NCI-H2171 (cell line): ENCODE results near the gene VTI1A.
A peak's percentile ranks its signal among the peaks of the same experiment; 100 is the strongest.

Experiments
- DNase-seq: peaks from one replicate; lab custom pipeline; 2025; lab: John Stamatoyannopoulos, UW

VTI1A gene

DNA sequence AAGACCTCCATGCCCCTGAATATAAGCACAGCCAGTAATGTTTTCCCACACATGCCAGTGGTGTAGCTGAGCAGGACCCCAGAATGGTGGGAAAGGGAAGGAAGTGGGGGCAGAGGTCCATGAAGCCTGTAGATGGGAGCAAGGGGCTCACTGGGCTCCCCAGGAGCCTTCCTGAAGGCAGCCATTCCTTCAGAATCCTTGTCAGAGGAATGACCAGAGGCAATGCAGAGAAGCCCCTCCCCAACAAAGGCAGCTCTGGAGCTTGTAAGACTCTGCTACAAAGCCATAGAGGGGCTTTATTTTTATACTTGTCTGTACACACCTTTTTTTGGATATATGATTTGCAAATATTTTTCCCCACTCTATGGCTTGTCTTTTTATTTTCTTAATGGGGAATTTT lies 338.1 kb downstream of the VTI1A start:
- DNase-seq: no peak

DNA sequence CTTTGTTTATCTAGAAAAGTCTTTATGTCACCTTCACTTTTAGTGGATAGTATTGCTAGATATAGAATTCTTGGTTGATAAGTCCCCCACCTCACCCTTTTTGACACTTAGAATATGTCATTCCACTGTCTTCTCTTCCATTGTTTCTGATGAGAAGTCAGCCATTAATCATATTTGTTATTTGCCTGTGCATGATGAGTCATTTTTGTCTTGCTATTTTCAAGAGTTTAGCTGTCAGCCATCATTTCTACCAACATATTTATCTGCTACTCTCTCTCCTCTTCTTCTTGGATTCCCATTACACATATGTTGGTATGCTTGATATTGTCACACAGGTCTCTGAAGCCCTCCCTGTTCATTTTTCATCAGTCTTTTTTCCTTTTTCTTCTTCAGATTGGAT lies 342.2 kb downstream of the VTI1A start:
- DNase-seq: no peak

DNA sequence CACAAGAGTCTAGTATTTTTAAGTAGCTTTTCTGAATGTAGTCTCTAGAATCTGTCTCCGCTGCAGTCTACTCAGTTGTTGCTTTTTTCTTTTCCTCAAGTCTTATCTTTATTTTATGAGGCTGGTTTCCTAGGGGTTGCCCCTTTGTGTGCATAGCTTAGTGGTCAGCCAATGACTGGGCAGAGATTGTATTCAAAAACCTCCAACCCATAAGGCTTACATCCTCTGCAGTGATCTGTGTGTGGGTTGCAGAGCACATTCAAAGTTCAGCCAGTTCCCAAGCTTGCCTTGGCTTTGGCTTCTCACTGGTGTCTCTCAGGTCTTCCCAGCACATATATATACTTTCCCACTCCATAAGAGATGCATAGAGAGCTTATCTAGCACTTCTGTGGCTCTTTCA lies 343.0 kb downstream of the VTI1A start:
- no peak for DNase-seq

DNA sequence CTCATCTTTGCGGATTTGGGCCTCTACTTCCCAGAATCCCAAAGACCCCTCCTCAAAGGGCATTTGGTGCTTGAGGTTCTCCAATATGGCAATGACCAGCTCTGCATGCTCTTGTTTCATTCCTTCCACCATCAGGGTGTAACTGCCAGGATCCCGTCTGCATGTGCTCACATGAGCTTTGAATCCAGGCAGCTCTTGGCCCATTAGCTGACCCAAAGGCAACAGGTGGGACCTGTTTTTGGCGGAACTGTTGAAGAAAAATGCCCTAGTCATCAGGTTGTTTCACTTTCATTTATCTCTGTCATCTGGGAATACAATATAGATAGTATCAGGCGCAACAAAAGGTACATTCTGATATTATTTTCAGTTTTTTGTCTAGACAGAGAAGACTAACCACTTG lies 343.9 kb downstream of the VTI1A start:
- DNase-seq: no peak

DNA sequence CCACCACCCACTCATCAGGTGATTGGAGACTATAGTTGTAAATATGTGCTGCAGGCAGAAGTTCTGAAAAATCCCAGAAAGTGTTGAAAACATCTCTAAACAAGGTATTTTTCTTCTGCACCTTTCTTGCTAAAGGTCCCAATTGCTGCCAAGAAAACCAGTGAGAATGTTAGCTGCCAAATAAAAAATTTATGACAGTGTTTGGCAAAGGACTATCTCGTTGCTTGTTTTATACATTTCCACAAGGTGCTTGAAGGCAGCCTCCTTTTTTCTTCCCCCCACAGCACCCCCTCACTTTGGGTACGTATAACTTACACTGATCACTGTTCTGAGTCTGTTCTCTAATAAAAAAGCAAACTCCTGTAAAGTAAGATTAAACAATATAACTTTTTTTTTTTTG lies 344.4 kb downstream of the VTI1A start:
- DNase-seq: no peak

DNA sequence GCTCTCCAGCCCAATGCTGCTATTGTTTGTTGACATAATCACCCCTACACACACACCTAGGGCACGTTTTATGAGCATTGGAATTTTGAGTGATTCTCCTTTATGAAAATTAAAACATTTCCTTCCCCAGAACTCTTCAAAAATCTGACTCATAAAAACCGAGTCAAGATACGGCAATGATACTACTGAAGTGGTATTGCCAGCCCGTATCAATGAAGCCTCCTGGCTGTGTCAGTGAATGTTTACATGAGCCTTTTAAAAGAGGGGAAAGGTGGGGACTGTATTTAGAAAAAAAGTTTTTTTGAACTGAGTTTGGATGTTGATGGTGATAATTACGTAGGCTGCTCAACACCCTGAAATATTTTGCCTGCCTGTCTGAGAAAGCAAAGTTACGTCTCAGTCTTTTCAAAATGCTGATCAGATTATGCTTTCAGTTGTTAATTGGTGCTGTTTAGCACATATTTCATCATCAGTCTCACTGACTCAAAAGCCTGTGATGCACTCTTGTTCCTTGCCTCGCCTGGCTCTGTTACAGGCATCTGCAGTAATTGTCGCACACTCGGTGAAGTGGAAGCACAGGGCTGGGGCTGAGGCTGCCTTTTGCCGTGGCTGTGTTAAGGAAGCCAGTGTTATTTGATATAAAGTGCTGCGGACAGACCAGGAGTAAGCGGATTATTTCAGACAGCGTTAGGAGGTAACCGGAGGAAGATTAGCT lies 345.6 kb downstream of the VTI1A start:
- peak; percentile 29 for DNase-seq

DNA sequence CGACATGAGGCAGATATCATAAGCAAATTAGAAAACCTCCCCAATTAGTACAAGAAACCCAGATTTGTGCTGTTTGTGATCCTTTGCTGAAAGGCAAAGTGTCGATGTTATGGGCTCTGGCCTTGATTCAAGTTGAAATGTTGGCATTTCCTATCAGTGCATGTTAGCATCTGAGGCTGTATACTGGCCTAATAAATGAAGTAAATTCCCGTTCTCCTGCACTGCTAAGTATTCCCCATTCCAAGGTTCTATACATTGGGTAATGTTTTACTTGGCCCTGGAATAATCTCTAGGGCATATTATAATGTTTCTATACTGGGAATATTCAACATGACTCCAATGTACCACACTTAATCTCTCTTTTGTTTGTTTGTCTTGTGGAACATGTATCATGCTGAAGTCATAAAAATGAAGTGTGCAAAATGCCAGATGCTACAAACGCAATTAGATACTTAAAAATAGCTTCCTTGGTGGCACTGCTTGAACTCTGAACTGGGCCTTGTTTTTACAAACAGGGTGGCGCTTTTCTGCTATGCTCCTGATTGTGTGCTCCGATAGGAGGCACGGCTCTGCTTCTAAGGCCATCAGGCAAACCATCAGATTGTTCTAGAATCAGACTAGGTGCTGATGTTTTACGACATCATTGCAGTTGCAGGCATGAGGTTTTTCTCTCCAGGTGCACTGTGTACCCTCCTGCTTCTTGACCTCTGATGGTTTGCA lies 346.3 kb downstream of the VTI1A start:
- DNase-seq: no peak

DNA sequence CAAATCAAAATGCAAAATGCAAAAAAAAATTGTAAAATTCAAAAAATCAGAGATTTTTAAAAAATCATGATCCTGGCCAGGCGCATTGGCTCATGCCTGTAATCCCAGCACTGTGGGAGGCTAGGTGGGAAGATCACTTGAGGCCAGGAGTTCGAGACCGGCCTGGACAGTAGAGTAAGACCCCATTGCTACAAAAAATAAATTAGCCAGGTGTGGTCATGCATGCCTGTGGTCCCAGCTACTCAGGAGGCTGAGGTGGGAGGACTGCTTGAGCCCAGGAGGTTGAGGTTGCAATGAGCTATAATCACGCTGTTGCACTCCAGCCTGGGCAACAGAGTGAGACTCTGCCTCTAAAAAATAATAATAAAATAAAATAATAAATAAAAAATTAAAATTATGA lies 347.2 kb downstream of the VTI1A start:
- DNase-seq: no peak

DNA sequence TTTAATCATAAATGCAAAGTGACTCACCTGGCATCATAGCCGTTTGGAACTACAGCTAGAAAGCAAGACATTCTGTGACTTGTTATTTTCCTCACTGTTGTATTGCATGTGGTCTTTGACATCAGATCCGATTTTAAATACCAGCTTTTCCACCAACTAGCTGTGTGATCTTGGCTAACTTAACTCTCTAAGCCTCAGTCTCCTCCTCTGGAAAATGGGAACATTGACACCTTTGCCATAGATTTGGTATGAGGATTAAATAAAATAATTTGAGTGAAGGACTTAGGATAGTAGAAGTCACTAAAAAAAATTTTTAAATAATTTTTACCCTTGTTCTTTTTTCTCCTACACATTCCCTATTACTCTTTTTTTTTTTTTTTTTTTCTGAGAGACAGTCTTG lies 348.1 kb downstream of the VTI1A start:
- DNase-seq: no peak

DNA sequence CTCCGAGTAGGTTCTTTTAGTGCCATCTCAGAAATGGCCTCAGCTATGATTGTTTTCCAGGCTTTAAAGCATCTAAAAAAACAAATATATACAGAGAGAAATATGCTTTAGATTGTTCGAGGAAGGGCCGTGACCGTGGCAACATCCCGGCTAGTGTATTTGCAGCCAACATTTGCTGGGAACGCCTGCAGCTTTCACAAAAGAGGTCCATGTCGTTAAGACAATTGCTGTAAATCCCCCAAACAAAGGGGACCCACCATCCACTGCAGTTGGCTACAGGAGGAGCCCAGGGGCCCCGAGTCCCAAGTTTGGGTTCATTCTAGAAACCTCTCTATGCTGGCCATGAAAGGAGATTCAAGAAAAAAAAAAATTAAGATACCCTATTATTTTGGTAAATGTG lies 350.2 kb downstream of the VTI1A start:
- no peak for DNase-seq

DNA sequence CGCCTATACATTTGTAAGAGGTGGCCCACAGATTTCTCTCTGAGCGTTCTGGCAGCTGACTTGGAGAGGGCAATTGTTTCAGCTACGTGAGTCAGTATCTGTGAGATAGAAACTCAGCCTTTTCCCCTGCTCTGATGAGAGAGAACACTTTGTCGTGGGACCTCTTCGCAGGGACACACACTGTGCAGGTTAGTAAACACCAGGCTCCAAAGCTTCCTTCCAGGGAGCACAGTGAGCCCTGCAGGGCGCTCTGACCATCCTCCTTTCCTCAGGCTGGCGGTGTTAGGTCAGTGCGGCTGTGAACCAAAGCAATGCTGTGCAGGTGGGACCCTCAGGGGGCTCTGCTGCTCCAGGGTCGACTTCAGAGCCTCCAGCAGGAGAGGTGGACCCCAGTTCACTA lies 350.8 kb downstream of the VTI1A start:
- no peak for DNase-seq

DNA sequence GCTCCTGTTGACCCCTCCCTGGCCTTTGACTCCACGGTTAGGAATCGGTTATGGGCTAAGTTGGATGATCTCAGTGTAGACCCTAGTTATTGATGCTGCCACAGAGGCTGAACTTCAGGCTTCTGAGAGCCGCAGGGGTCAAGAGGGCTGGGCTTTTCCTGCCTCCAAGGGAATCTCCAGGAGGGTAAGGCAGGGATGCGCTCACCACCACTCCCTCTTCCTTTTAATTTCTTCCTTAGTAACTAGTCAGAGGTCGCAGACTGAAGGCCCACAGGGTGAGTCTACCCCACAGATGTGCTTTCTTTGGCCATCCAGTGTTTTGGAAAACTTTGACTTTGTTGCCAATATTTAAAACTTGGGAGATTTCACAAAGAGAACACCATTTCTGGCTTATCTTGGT lies 352.0 kb downstream of the VTI1A start:
- DNase-seq: no peak

DNA sequence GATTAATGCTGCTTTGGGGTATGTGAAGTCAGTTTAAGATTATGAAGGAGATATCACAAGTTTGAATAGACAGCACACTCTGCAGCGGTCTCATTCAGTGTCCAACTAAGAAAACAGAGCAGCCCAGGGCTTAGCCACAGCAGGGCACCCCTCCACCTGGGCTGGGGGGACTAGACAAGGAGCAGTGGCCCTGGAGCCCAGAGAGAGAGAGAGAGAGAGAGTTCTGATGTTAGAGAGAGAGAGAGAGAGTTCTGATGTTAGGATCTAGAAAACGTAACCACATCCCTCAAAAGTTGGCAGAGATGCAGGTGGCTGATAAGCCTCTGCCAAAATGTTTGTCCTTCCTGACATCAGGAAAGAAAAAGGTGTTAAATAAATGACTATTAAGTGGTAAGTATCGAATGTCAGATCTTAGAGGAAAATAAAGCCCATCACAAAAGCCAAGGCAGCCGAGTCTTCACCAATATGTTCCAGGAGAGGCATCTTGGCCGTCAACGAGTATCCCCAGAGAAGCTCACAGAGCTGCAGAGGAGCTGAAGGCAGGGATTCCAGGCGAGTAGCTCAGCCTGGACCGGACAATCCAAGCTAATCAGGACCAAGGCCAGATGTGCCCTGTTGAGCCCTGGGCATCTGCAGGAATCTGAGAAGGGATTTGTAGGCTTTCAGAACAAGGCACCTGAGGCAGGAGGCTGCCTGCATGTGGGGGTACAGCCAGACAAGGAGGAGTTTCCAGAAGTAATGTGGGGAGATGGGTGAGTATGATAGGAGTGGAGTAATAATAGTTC lies 352.9 kb downstream of the VTI1A start:
- DNase-seq: no peak

DNA sequence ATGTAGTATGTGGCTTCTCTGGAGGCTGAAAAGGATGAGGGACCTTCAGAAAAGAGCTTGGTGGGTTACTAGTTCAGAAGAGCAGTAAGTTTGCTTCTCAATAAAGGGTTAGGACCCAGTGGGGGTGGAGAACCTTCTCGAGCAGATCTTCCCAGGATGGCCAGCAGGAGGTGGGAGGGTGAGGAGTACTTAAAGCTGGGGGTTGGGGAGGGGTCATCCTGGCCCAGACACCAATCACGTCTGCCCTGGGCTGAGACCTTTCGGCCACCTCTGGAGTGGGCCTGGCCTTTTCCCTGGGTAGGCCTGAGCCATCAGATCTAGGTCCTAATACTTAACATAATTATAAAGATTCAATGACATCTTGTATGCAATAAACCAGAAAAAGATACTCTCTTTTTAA lies 354.0 kb downstream of the VTI1A start:
- no peak for DNase-seq

DNA sequence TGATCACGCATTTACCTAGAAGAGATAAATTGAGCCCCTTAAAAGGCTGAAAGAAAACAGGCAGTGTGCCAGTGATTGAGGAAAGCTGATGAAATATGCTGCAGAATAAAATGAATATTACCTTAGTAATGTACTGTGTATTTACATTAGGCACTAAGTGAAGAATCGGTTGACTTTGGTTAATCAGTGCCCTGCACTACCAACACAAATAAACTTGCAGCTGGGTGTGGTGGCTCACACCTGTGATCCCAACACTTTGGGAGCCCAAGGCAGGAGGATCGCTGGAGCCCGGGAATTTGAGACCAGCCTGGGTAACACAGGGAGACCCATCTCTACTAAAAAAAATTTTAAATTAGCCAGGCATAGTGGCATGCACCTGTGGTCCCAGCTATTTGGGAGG lies 354.7 kb downstream of the VTI1A start:
- DNase-seq: no peak

DNA sequence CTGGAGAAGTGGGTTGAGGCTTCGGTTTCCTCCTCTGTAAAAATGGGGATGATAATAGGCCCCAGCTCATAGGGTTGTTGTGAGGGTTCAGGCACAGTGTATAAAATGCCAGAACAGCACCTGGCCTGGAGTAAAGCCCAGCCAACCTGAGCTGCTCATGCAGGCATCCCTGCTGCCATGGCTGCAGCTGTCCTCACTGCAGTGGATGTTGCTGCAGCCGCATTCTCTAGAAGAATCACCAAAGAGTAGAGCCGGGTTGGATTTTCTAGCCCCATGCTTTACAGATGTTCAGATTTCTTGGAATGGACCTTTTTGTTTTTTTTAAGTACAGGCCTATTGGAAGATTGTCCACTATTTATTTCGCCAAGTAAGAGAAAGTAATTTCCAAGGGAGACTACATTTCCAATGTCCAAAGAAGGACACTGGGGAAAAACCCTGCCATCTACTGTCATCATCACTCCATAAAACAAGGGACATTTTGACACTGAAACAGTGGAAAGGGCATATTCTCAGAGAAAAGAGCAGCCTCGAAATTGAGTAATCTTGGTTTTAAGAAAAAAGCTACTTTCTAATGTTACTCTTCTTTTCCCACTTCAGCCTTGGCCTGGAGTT lies 355.5 kb downstream of the VTI1A start:
- DNase-seq: no peak

DNA sequence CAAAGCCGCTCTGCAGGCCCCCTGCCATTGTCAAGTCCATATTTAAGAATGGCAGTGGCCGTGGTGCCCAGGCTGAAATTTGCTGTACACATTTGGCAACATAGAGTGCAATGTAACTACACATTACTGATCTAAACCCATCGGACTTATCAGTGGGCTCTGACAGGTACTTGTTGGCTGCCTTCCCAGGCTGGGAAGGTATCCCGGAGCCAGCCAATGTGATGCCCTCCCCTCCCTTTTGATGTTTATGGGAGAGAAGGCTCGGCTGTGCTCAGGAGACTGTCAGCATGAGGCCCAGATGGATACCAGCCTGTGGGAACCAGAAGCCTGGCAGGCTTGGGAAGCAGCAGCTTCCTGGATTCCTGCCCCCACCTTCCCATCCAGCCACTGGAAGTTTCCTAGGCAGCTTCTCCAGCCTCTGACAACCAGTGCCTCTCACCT lies 357.0 kb downstream of the VTI1A start:
- DNase-seq: peak; percentile 65

DNA sequence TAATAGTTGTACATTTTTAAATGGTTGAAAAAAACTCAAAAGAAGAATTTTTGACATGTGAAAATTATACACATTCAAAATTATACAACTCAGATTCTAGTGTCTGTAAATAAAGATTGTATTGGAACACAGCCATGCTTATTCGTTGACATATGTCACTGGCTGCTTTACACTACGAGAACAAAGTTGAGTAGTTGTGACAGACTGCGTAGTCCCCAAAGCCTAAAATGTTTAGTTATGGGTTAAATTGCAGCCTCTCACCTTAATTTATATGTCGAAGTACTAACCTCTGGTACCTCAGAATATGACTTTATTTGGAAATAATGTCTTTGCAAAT lies 358.2 kb downstream of the VTI1A start:
- DNase-seq: no peak

DNA sequence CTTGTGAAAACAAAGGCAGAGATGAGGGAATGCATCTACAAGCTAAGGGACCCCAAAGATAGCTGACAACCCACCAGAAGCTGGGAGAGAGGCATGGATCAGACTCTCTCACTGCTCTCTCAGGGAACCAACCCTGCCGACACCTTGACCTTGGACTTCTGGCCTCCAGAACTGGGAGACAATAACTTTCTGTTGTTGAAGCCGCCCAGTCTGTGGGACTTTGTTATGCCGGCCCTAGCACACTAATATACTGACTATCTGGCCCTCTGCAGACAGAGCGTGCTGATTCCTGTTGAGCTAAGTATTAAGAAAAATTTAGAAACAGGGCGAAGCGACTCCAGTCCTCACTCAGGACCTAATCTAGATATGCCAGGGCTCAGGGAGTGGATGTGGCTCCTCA lies 358.7 kb downstream of the VTI1A start:
- DNase-seq: no peak

DNA sequence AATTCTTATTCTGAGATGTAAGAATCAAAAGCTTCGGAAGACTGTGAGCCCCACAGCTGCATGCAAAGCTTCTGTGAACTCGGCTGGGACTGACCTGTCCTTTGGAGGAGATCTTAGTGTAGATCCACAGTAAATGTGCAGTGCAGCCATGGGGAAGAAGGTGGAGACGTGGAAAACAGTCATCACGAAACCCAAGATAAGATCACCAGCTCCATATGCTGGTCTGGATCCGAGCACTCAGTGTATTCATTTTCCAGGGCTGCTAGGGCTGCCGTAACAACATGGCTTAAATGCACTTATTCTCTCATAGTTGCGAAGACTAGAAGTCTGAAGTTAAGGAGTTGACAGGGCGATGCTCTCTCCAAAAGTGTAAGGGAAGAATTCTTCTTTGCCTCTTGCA lies 360.0 kb downstream of the VTI1A start:
- DNase-seq: no peak

DNA sequence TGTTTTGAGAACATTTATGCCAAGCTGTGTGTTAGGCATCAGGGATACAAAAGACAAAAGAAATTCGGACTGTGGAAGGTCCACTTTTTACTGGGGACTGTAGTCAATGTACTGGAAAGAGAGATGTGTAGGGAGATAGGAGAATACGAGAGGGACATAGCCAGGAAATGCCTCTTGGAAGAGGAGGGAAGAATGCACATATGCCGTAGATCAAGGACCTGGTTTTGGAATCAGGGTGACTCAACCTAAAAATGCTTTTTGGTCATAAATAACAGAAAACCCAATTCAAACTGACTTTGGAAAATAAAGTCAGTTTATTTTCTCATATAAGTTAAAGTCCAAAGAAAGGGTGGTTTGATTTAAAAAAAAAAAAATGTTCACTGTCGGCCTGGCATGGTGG lies 362.7 kb downstream of the VTI1A start:
- DNase-seq: no peak

DNA sequence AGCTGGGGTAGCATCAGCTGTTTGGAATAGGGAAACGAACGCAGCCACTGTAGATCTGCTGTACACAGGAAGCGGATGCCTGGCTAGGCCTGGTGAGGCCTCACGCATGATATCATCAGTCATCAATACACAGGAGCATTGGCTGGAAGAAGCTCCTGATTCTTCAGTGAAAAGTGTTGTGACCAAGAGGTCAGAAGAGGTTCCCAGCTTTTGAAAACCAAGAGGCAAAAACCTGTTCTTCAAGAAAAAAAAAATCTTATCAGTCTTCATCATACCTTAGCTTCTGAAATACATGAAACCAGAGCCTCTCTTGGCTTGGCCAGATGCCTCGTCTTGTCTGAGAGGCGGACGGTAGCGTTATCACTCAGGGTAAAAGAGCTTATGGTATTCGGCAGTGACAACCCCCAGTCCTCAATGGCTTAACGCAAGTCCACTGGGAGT lies 363.7 kb downstream of the VTI1A start:
- no peak for DNase-seq
